Spinal cord (tissue), 10 donors: ENCODE results near the gene LCP2. TPM values are rescaled to one million over a fixed set of nuclear protein-coding genes. Genes with fewer than 3 reads are reported as not detected.
A peak's percentile ranks its signal among the peaks of the same experiment; 100 is the strongest.

ENCODE experiments used
- DNase-seq, 6 donors: peaks; one replicate each; pipeline versions ENCODE4 v3.0.0 to v3.0.0-alpha.2; 2013 to 2015; ENCODE audit warnings: low spot score in 6 of 6, low read depth in 4 of 6
- H3K27ac ChIP-seq: one replicate; pipeline ENCODE4 v1.5.1; 2013; ENCODE audit warnings: low read depth, low read length, control low read depth
- H3K27me3 ChIP-seq: one replicate; pipeline ENCODE4 v1.6.1; 2013; ENCODE audit warnings: low read length; ENCODE audit not compliant: control insufficient read depth, insufficient read depth
- H3K36me3 ChIP-seq: one replicate; pipeline ENCODE4 v1.6.1; 2013; ENCODE audit warnings: low read length; ENCODE audit not compliant: control insufficient read depth, insufficient read depth
- H3K4me1 ChIP-seq: one replicate; pipeline ENCODE4 v1.6.1; 2013; ENCODE audit warnings: low read length; ENCODE audit not compliant: control insufficient read depth, insufficient read depth
- H3K4me3 ChIP-seq: one replicate; pipeline ENCODE4 v1.5.1; 2013; ENCODE audit warnings: low read depth, low read length, control low read depth
- H3K9me3 ChIP-seq: one replicate; pipeline ENCODE4 v1.6.1; 2013; ENCODE audit warnings: low read length; ENCODE audit not compliant: control insufficient read depth, insufficient read depth
- WGBS: methylation state at CpG from one replicate; pipeline ENCODE4 v1.1.5; 2013; ENCODE audit warnings: missing lambda C conversion rate; ENCODE audit not compliant: insufficient coverage; 5-methylcytosine and 5-hydroxymethylcytosine counted together
- polyA plus RNA-seq, 2 donors: library from polyadenylated mRNA; unstranded; fragments of 120-200 nt; gene quantifications; one replicate each; pipeline ENCODE4 v1.2.1, GENCODE V29; 2013; ENCODE audit not compliant: insufficient read length in 2 of 2
- total RNA-seq, 2 donors: library from RNA; depleted of rRNA in 1 of 2; stranded (reverse); fragments of 120-200 nt in 1 of 2; fragments of >200 nt in 1 of 2; gene quantifications; one replicate each; pipeline versions ENCODE4 v1.2.3 to v1.2.4, GENCODE V29; 2013 to 2014
- donor health status: healthy.

The LCP2 gene
- total and polyA plus RNA-seq, 4 donors = 6.0 to 10.2 (median 8.0) TPM

GRCh38 chr5:170317499-170317898, 19.9 kb upstream of the LCP2 start:
- no peak overlapping the region for H3K27ac ChIP-seq
- no peak overlapping the region for H3K4me3 ChIP-seq
- H3K9me3 ChIP-seq = no peaks in the 10 kb centered on the region
- no peaks in the 10 kb centered on the region for H3K36me3 ChIP-seq
- H3K27me3 ChIP-seq = no peaks in the 10 kb centered on the region
- H3K4me1 ChIP-seq = peaks cover 17% of the 10 kb centered on the region
- no peak for DNase-seq
- 100% methylated on average over 1 of the region's 3 CpGs for WGBS

- H3K9me3 ChIP-seq = no peaks in the 10 kb centered on the region
- 95% methylated on average over 2 of the region's 4 CpGs for WGBS
- H3K4me3 ChIP-seq = no peak overlapping the region
- H3K4me1 ChIP-seq = peaks cover 18% of the 10 kb centered on the region
- no peak overlapping the region for H3K27ac ChIP-seq
- DNase-seq = no peak
- H3K36me3 ChIP-seq = no peaks in the 10 kb centered on the region
- no peaks in the 10 kb centered on the region for H3K27me3 ChIP-seq
Measured at GRCh38 chr5:170316937-170317336, 19.4 kb upstream of the LCP2 start.

- H3K27me3 ChIP-seq = no peaks in the 10 kb centered on the region
- H3K4me1 ChIP-seq = peaks cover 25% of the 10 kb centered on the region
- H3K4me3 ChIP-seq = no peak overlapping the region
- no peaks in the 10 kb centered on the region for H3K36me3 ChIP-seq
- H3K9me3 ChIP-seq = no peaks in the 10 kb centered on the region
- 3% methylated on average over 3 of the region's 5 CpGs for WGBS
- DNase-seq = peak; percentile 69 to 95 (median 76)
- peak overlapping the region; percentile 72 for H3K27ac ChIP-seq
Measured at GRCh38 chr5:170315154-170315553, 17.6 kb upstream of the LCP2 start.

- no peaks in the 10 kb centered on the region for H3K36me3 ChIP-seq
- 75% methylated on average over 1 of the region's 2 CpGs for WGBS
- H3K27ac ChIP-seq = peak overlapping the region; percentile 72
- no peak overlapping the region for H3K4me3 ChIP-seq
- H3K27me3 ChIP-seq = no peaks in the 10 kb centered on the region
- peak in 1 of 6 donors; percentile 48 for DNase-seq
- H3K9me3 ChIP-seq = no peaks in the 10 kb centered on the region
- peaks cover 26% of the 10 kb centered on the region for H3K4me1 ChIP-seq
Measured at GRCh38 chr5:170314541-170315095, 17.0 kb upstream of the LCP2 start.

- H3K36me3 ChIP-seq = no peaks in the 10 kb centered on the region
- H3K27ac ChIP-seq = no peak overlapping the region
- H3K4me1 ChIP-seq = peaks cover 26% of the 10 kb centered on the region
- H3K9me3 ChIP-seq = no peaks in the 10 kb centered on the region
- no peaks in the 10 kb centered on the region for H3K27me3 ChIP-seq
- no peak for DNase-seq
- WGBS = no CpG with 5 or more reads among the region's 2 CpGs
- no peak overlapping the region for H3K4me3 ChIP-seq
Measured at GRCh38 chr5:170313816-170314215, 16.2 kb upstream of the LCP2 start.

GRCh38 chr5:170313344-170313743, 15.8 kb upstream of the LCP2 start:
- Histone ChIP-seq H3K9me3 (no peaks in the 10 kb centered on the region), H3K27me3 (no peaks in the 10 kb centered on the region), H3K27ac (no peak overlapping the region), H3K4me1 (peaks cover 26% of the 10 kb centered on the region), H3K4me3 (no peak overlapping the region), H3K36me3 (no peaks in the 10 kb centered on the region)
- WGBS = 57% methylated on average over 4 of the region's 6 CpGs
- peak in 1 of 6 donors; percentile 59 for DNase-seq

- no peak for DNase-seq
- WGBS = 89% methylated on average over 3 of the region's 3 CpGs
- Histone ChIP-seq H3K27ac (no peak overlapping the region), H3K36me3 (no peaks in the 10 kb centered on the region), H3K27me3 (no peaks in the 10 kb centered on the region), H3K4me3 (no peak overlapping the region), H3K4me1 (peaks cover 26% of the 10 kb centered on the region), H3K9me3 (no peaks in the 10 kb centered on the region)
Measured at GRCh38 chr5:170312666-170313065, 15.1 kb upstream of the LCP2 start.

GRCh38 chr5:170312301-170312595, 14.7 kb upstream of the LCP2 start:
- WGBS = 97% methylated on average over 5 of the region's 5 CpGs
- Histone ChIP-seq H3K27ac (no peak overlapping the region), H3K4me1 (peaks cover 26% of the 10 kb centered on the region)

GRCh38 chr5:170311511-170312300, 14.1 kb upstream of the LCP2 start:
- no peak for DNase-seq
- Histone ChIP-seq H3K27me3 (no peaks in the 10 kb centered on the region), H3K36me3 (no peaks in the 10 kb centered on the region), H3K9me3 (no peaks in the 10 kb centered on the region), H3K27ac (no peak overlapping the region), H3K4me1 (peaks cover 26% of the 10 kb centered on the region), H3K4me3 (no peak overlapping the region)
- 75% methylated on average over 6 of the region's 7 CpGs for WGBS

More at GRCh38 chr5:170312301-170312595, 14.7 kb upstream of the LCP2 start:
- H3K4me3 ChIP-seq = no peak overlapping the region
- H3K9me3 ChIP-seq = no peaks in the 10 kb centered on the region
- no peaks in the 10 kb centered on the region for H3K36me3 ChIP-seq
- DNase-seq = no peak
- no peaks in the 10 kb centered on the region for H3K27me3 ChIP-seq
